Heart left ventricle (tissue), 16 donors: ENCODE data around the gene ENDOU. TPM values are rescaled to one million over a fixed set of nuclear protein-coding genes. Genes with fewer than 3 reads are reported as not detected.

ENCODE experiments used
- ATAC-seq, 4 donors: fragments of 200-7000 bp; cut with Tn5 transposase; one replicate each; pipeline ENCODE4 v1.9.1; 2020 to 2022; ENCODE audit warnings: moderate library complexity in 4 of 4, mild to moderate bottlenecking in 3 of 4, moderate number of reproducible peaks in 1 of 4
- DNase-seq, 5 donors: peaks; one replicate each; pipeline ENCODE4 v3.0.0-alpha.2; 2020
- H3K27ac ChIP-seq, 12 donors: fragments of 200-600 bp; sonication (generic) in 4 of 12; one replicate each; pipeline versions ENCODE4 v1.5.0 to v1.8.0; 2016 to 2022; ENCODE audit warnings: mild to moderate bottlenecking in 2 of 12
- H3K27me3 ChIP-seq, 9 donors: fragments of 200-600 bp; sonication (generic) in 2 of 9; one replicate each; pipeline versions ENCODE4 v1.5.1 to v1.8.0; 2016 to 2022; ENCODE audit warnings: mild to moderate bottlenecking in 3 of 9
- H3K36me3 ChIP-seq, 9 donors: fragments of 200-600 bp; sonication (generic) in 2 of 9; one replicate each; pipeline versions ENCODE4 v1.5.0 to v1.8.0; 2018 to 2022; ENCODE audit warnings: mild to moderate bottlenecking in 2 of 9
- H3K4me1 ChIP-seq, 12 donors: fragments of 200-600 bp; sonication (generic) in 4 of 12; one replicate each; pipeline versions ENCODE4 v1.5.0 to v1.8.0; 2016 to 2022; ENCODE audit warnings: mild to moderate bottlenecking in 3 of 12
- H3K4me3 ChIP-seq, 12 donors: fragments of 200-600 bp; sonication (generic) in 4 of 12; one replicate each; pipeline versions ENCODE4 v1.5.0 to v1.8.0; 2017 to 2022; ENCODE audit warnings: mild to moderate bottlenecking in 9 of 12, moderate library complexity in 4 of 12
- H3K9me3 ChIP-seq, 12 donors: fragments of 200-600 bp; sonication (generic) in 4 of 12; one replicate each; pipeline versions ENCODE4 v1.5.0 to v1.8.0; 2016 to 2022; ENCODE audit warnings: mild to moderate bottlenecking in 1 of 12
- CTCF ChIP-seq, 12 donors: fragments of 200-600 bp; sonication (generic) in 4 of 12; IDR thresholded peaks; one replicate each; pipeline versions ENCODE4 v1.5.0 to v1.8.0; 2018 to 2022; ENCODE audit warnings: antibody characterized with exemption in 12 of 12, mild to moderate bottlenecking in 5 of 12
- POLR2A ChIP-seq, 2 donors: fragments of 450-650 bp; IDR thresholded peaks; one replicate each; pipeline ENCODE4 v1.6.1; 2017; ENCODE audit warnings: antibody characterized with exemption in 2 of 2, mild to moderate bottlenecking in 2 of 2, moderate library complexity in 2 of 2
- WGBS, 4 donors: extraction: QIAGEN DNeasy Blood & Tissue Kit in 2 of 4; methylation state at CpG; one replicate each; pipeline versions ENCODE4 v1.1.5 to v1.1.7; 2013 to 2018; 5-methylcytosine and 5-hydroxymethylcytosine counted together
- intact Hi-C, 10 donors: fragments of 100-400 bp; cut with DNase I; formaldehyde crosslinking; loops; one replicate each; pipeline versions ENCODE4 v1.11.1 to v1.14.2; 2022
- polyA plus RNA-seq, 2 donors: library from polyadenylated mRNA; stranded (reverse); fragments of 200-250 nt; gene quantifications; one replicate each; pipeline ENCODE4 v1.2.3, GENCODE V29; 2013
- total RNA-seq, 9 donors: library from RNA; depleted of rRNA in 2 of 9; stranded (reverse); fragments of >200 nt in 2 of 9; fragmentation: NEBNext Ultra II Directional in 3 of 9; extraction: Animal tissue kit (Norgen Biotek cat#: 25700) in 3 of 9; gene quantifications; one replicate each; pipeline versions ENCODE4 v1.1.0 to v1.2.4, GENCODE V29; 2016 to 2023
- donor health status: ischemic (EF 13 %, LVEDD 7.1; RV severe dilation, severe dysfunction).
- donor health status: healthy with polysubstance abuse.
- donor health status: DM: no; HTN: yes; CAD: no.
- donor health status: DM: no; HTN: no; CAD: no.
- donor health status: ischemic (EF 25% LVEDD 6.9; RV normal size, moderate dysfunction).
- donor health status: ischemic (EF 25% LVEDD 5.7; RV mildly dilated, moderate dysfunction).
- donor health status: healthy.
- donor health status: DM: yes; HTN: yes; CAD: no.
- donor health status: ischemic (EF 35%, LVEDD 5.7; RV mildly dilated, moderate dysfunction).
- donor health status: nonischemic (EF 11% LVEDD 7.7; RV severe dilation, severe dysfunction).
- donor health status: DM: yes; HTN: yes; CAD: no.
- donor health status: PGD.
- donor health status: ischemic (EF 29% LVEDD 5.4; RV normal size, mild dysfunction).
- donor health status: nonischemic (EF 23%, LVEDD 6.1; RV moderate dilation, normal function).

Gene ENDOU
- total and polyA plus RNA-seq, 11 donors: 0.08 to 2.5 (median 0.27) TPM; not detected in 4

DNA sequence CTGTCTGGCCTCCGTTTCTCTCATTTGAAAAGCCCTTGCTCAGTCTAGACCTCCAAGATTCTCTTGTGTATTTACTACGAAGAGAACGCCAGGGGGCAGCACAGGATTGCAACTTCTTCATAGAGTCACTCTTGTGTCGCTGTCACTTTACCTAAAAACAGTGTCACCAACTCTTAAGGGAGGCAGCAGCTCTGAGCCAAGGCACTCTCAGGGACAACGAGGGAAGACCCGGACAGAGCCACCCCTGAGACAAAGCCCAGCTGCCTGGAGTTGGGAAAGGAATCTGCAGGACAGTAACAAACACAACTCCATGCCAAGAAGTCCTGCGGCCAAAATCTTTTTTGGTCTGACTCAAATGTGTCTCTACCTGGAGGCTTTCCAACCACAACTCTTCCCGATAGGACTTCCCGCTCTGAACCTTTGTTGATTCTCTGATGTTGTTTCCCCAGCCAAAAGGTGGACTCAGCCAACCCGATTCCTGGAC is 9.9 kb downstream of the ENDOU start:
- Histone ChIP-seq H3K9me3 (no peaks in the 10 kb centered on the region), H3K27me3 (no peaks in the 10 kb centered on the region), H3K27ac (peak overlapping the region in 11 of 12 donors; percentile 3 to 95 (median 88)), H3K4me3 (no peak overlapping the region), H3K36me3 (peaks cover 0 to 6% (median 0%) of the 10 kb centered on the region in 9 donors), H3K4me1 (peaks cover 7 to 52% (median 44%) of the 10 kb centered on the region in 12 donors)
- TF ChIP-seq CTCF (IDR thresholded peaks at IDR 0.05) (peak; percentile 73 to 89 (median 80)), POLR2A (IDR thresholded peaks at IDR 0.05) (no peak)
- WGBS, 4 donors: 1 to 6% (median 3%) methylated on average over 10 of the region's 10 CpGs
- intact Hi-C loops: loop anchor here (1.0 to 10.0 kb wide), 11 partner anchors 42 to 249 kb away; partner anchors contain the start of genes TMEM106C (in 2 of the 10) and RAPGEF3 (in 1 of the 10)
- ATAC-seq: peak; percentile 45 to 51 (median 48)
- DNase-seq: peak; percentile 74 to 88 (median 82)

GRCh38 chr12:47714826-47715386 is 10.4 kb downstream of the ENDOU start:
- Histone ChIP-seq H3K4me3 (no peak overlapping the region), H3K4me1 (peaks cover 7 to 58% (median 44%) of the 10 kb centered on the region in 12 donors), H3K9me3 (no peaks in the 10 kb centered on the region), H3K27ac (peak overlapping the region in 10 of 12 donors; percentile 3 to 95 (median 70)), H3K27me3 (no peaks in the 10 kb centered on the region), H3K36me3 (peaks cover 0 to 4% (median 0%) of the 10 kb centered on the region in 9 donors)
- intact Hi-C loops: loop anchor here (1.0 to 10.0 kb wide), 11 partner anchors 42 to 250 kb away; partner anchors contain the start of genes TMEM106C (in 2 of the 10) and RAPGEF3 (in 1 of the 10)
- WGBS, 4 donors: 22 to 31% (median 27%) methylated on average over 5 of the region's 5 CpGs
- TF ChIP-seq POLR2A (IDR thresholded peaks at IDR 0.05) (no peak), CTCF (IDR thresholded peaks at IDR 0.05) (no peak)
- ATAC-seq: no peak
- no peak for DNase-seq

GRCh38 chr12:47712171-47712570 is 13.1 kb downstream of the ENDOU start:
- Histone ChIP-seq H3K4me3 (no peak overlapping the region), H3K27me3 (no peaks in the 10 kb centered on the region)
- 78 to 92% (median 88%) methylated on average over 6 of the region's 6 CpGs for WGBS, 4 donors

More at GRCh38 chr12:47712171-47712570, 13.1 kb downstream of the ENDOU start:
- DNase-seq (no peak), ATAC-seq (no peak)
- Histone ChIP-seq H3K9me3 (no peaks in the 10 kb centered on the region), H3K4me1 (peaks cover 7 to 72% (median 29%) of the 10 kb centered on the region in 12 donors), H3K36me3 (no peaks in the 10 kb centered on the region), H3K27ac (no peak overlapping the region)
- no peak for TF ChIP-seq POLR2A (IDR thresholded peaks at IDR 0.05)
- TF ChIP-seq CTCF (IDR thresholded peaks at IDR 0.05): no peak
- intact Hi-C loops: loop anchor here in 6 of 10 donors (2.0 to 10.0 kb wide), 5 partner anchors 129 to 253 kb away; partner anchors contain the start of gene TMEM106C (in 2 of the 6)
